Measurements from ENCODE around the gene RRP15. TPM values are rescaled to one million over a fixed set of nuclear protein-coding genes. Genes with fewer than 3 reads are reported as not detected.

The RRP15 gene
- total RNA-seq, 1 experiment from 2014 or later: 15.2 TPM

DNA sequence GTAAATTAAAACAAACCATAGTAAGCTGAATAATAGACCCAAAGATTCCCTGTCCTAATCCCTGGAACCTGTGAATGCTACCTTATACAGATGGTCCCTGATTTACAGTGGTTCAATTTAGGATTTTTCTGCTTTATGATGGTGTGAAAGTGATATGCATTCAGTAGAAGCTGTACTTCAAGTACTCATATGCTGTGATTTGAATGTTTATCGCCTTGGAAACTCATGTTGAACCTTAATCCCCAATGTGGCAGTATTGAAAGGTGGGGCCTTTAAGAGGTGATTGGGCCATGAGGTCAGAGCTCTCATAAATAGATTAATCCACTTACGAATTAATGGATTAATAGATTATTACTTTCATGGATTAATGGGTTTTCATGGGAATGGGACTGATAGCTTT, 10.6 kb upstream of the RRP15 start:
- Histone ChIP-seq H4K20me1 (ENCODE audit: insufficient read depth, low read depth, low read length) (no peaks in the 10 kb centered on the region), H2AFZ (ENCODE audit: low read length) (no peak overlapping the region), H3K4me2 (ENCODE audit: low read depth, low read length, poor library complexity, severe bottlenecking) (no peak overlapping the region), H3K9me2 (replicated peaks; ENCODE audit: insufficient read depth, low read length) (no peaks in the 10 kb centered on the region), H3K9me3 (ENCODE audit: low read length) (no peaks in the 10 kb centered on the region), H3K4me3 (ENCODE audit: low read length) (no peak overlapping the region), H3K9ac (ENCODE audit: low read length) (no peak overlapping the region), H3K4me1 (ENCODE audit: low read length) (no peaks in the 10 kb centered on the region), H3K79me2 (ENCODE audit: low read length) (no peaks in the 10 kb centered on the region), H3K27ac (ENCODE audit: low read length) (no peak overlapping the region), H3K27me3 (ENCODE audit: low read length) (no peaks in the 10 kb centered on the region), H3K36me3 (ENCODE audit: insufficient read depth, low read length) (no peaks in the 10 kb centered on the region)
- DNase-seq: no peak

DNA sequence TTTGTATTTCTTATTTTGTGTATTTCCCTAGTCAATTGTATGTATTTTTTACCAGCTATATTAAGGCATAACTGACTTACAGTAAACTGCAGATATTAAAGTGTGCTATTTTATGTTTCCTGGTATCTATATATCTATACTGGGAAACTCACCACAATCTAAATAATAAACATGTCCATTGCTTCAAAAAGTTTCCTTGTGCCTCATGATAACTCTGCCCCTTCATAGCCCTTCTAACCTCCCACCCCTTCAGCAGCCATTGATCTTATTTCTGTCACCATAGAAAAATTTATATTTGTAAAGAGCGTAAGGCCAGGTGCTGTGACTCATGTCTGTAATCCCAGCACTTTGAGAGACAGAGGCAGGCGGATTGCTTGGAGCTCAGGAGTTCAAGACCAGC, 9.3 kb upstream of the RRP15 start:
- Histone ChIP-seq H3K4me1 (ENCODE audit: low read length) (no peaks in the 10 kb centered on the region), H3K27me3 (ENCODE audit: low read length) (no peaks in the 10 kb centered on the region), H3K9me2 (replicated peaks; ENCODE audit: insufficient read depth, low read length) (no peaks in the 10 kb centered on the region), H4K20me1 (ENCODE audit: insufficient read depth, low read depth, low read length) (no peaks in the 10 kb centered on the region), H3K9me3 (ENCODE audit: low read length) (peaks cover 2% of the 10 kb centered on the region; the same call in 1 of the 2 replicates), H2AFZ (ENCODE audit: low read length) (no peak overlapping the region), H3K4me3 (ENCODE audit: low read length) (no peak overlapping the region), H3K4me2 (ENCODE audit: low read depth, low read length, poor library complexity, severe bottlenecking) (no peak overlapping the region), H3K36me3 (ENCODE audit: insufficient read depth, low read length) (no peaks in the 10 kb centered on the region), H3K79me2 (ENCODE audit: low read length) (no peaks in the 10 kb centered on the region), H3K27ac (ENCODE audit: low read length) (no peak overlapping the region), H3K9ac (ENCODE audit: low read length) (no peak overlapping the region)
- no peak for DNase-seq

DNA sequence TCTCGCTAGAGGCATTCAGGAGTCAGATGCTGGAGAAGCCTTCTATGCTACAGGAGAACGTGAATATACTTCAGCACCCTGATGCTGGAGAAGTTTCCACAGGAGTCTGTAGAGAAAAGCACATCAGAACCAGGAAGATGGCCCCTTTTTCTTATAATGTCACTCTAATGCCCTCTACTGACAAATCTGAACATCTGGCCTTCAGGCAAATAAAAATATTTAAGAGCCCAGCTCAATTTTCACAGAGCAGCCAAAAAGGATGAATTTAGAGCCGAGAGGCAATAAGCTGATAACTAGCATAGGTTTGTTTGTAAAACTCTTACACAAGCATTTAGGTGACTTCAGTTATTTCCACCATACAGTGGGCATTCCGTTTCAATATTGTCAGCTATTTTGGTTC, 3.8 kb upstream of the RRP15 start:
- Histone ChIP-seq H3K9ac (ENCODE audit: low read length) (no peak overlapping the region), H3K4me1 (ENCODE audit: low read length) (peaks cover 9% of the 10 kb centered on the region), H3K79me2 (ENCODE audit: low read length) (peaks cover 12% of the 10 kb centered on the region), H3K9me3 (ENCODE audit: low read length) (peaks cover 5% of the 10 kb centered on the region; the same call in 1 of the 2 replicates), H4K20me1 (ENCODE audit: insufficient read depth, low read depth, low read length) (no peaks in the 10 kb centered on the region), H3K9me2 (replicated peaks; ENCODE audit: insufficient read depth, low read length) (no peaks in the 10 kb centered on the region), H2AFZ (ENCODE audit: low read length) (no peak overlapping the region), H3K27ac (ENCODE audit: low read length) (no peak overlapping the region), H3K36me3 (ENCODE audit: insufficient read depth, low read length) (no peaks in the 10 kb centered on the region), H3K4me3 (ENCODE audit: low read length) (no peak overlapping the region), H3K4me2 (ENCODE audit: low read depth, low read length, poor library complexity, severe bottlenecking) (no peak overlapping the region), H3K27me3 (ENCODE audit: low read length) (no peaks in the 10 kb centered on the region)
- DNase-seq: no peak

DNA sequence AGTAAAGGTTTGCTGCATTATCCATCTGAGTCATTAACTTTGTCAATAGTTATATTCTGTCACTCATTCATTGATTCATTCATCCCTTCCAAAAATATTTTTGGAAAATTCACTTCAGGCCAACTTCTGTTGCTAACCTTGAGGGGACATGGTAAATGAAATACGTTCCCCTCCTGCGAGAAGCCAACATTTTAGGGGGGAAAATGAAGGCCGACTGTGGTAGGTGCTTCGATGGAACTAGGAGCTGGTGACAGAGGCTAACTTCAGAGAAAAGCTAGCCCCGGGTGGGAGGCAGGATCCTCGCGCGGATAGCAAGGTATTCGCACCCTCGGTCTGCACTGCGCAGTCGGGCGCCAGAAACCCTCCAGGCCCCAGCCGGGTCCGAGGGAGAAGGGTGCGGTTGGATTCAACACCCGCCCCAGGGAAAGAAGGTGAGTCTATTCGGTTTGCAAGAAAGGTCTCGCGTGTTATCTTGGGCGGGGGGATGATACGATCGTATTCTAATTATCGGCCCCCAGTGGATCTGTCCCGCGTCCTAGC, 646 bp upstream of the RRP15 start:
- Histone ChIP-seq H3K27me3 (ENCODE audit: low read length) (no peaks in the 10 kb centered on the region), H3K4me1 (ENCODE audit: low read length) (peaks cover 21% of the 10 kb centered on the region), H3K4me3 (ENCODE audit: low read length) (peak overlapping the region; percentile 83), H3K9me2 (replicated peaks; ENCODE audit: insufficient read depth, low read length) (no peaks in the 10 kb centered on the region), H4K20me1 (ENCODE audit: insufficient read depth, low read depth, low read length) (no peaks in the 10 kb centered on the region), H3K27ac (ENCODE audit: low read length) (no peak overlapping the region), H3K79me2 (ENCODE audit: low read length) (peaks cover 44% of the 10 kb centered on the region), H3K9ac (ENCODE audit: low read length) (peak overlapping the region; percentile 68), H3K4me2 (ENCODE audit: low read depth, low read length, poor library complexity, severe bottlenecking) (peak overlapping the region; percentile 83), H3K36me3 (ENCODE audit: insufficient read depth, low read length) (peaks cover 9% of the 10 kb centered on the region; the same call in 1 of the 2 replicates), H3K9me3 (ENCODE audit: low read length) (peaks cover 5% of the 10 kb centered on the region; the same call in 1 of the 2 replicates), H2AFZ (ENCODE audit: low read length) (peak overlapping the region; percentile 96)
- DNase-seq: no peak

DNA sequence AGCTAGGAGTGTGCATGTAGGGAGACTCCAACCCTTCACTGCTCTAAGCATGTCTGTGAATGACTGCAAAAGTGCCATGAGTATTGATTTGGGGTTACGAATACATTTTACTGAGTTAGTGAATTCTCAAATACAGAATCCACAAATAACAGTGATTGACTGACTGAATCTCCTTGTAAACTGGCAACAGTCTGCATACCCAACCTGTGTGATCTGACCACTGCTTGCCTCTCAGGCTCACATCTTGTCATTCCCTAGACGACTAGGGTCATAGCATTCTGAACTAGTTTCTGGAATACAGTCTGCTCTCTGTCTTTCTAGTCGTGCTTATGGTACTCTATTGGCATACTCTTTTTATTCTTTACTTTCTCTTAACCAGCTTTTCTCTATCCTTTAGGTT, 7.4 kb downstream of the RRP15 start:
- Histone ChIP-seq H3K36me3 (ENCODE audit: insufficient read depth, low read length) (peaks cover 22% of the 10 kb centered on the region; the same call in 1 of the 2 replicates), H2AFZ (ENCODE audit: low read length) (no peak overlapping the region), H3K27ac (ENCODE audit: low read length) (no peak overlapping the region)

DNA sequence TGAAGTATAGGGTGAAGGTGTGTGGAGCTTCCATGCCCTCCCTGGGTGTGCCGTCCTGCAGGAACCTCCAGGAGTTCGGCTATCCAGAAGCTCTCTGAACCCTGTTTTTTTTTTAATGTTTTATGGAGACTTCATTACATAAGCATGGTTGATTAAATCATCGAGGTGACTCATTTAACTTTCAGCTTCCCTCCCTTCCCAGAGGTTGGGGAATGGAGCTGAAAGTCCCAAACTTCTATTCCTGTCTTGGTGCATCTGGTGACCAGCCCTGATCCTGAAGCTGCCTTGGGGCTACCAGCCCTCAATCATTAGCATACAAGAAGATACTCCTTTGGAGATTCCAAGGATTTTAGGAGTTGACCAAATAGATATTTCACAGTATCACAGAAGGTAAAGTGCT, 9.5 kb downstream of the RRP15 start:
- peaks cover 16% of the 10 kb centered on the region; the same call in 1 of the 2 replicates for H3K36me3 ChIP-seq (ENCODE audit: insufficient read depth, low read length)
- H3K27ac ChIP-seq (ENCODE audit: low read length): no peak overlapping the region
- H3K9me3 ChIP-seq (ENCODE audit: low read length): no peaks in the 10 kb centered on the region
- H3K27me3 ChIP-seq (ENCODE audit: low read length): no peaks in the 10 kb centered on the region
- no peak overlapping the region for H3K4me2 ChIP-seq (ENCODE audit: low read depth, low read length, poor library complexity, severe bottlenecking)
- H2AFZ ChIP-seq (ENCODE audit: low read length): no peak overlapping the region
- no peaks in the 10 kb centered on the region for H3K9me2 ChIP-seq (replicated peaks; ENCODE audit: insufficient read depth, low read length)
- no peak for DNase-seq
- H3K9ac ChIP-seq (ENCODE audit: low read length): no peak overlapping the region
- H3K79me2 ChIP-seq (ENCODE audit: low read length): peaks cover 99% of the 10 kb centered on the region
- peaks cover 29% of the 10 kb centered on the region for H3K4me1 ChIP-seq (ENCODE audit: low read length)
- no peaks in the 10 kb centered on the region for H4K20me1 ChIP-seq (ENCODE audit: insufficient read depth, low read depth, low read length)
- no peak overlapping the region for H3K4me3 ChIP-seq (ENCODE audit: low read length)

More for the DNA sequence above, 7.4 kb downstream of the RRP15 start:
- H3K9me2 ChIP-seq (replicated peaks; ENCODE audit: insufficient read depth, low read length): no peaks in the 10 kb centered on the region
- no peak overlapping the region for H3K9ac ChIP-seq (ENCODE audit: low read length)
- no peaks in the 10 kb centered on the region for H4K20me1 ChIP-seq (ENCODE audit: insufficient read depth, low read depth, low read length)
- DNase-seq: no peak
- H3K4me3 ChIP-seq (ENCODE audit: low read length): no peak overlapping the region
- H3K79me2 ChIP-seq (ENCODE audit: low read length): peaks cover 99% of the 10 kb centered on the region
- H3K4me2 ChIP-seq (ENCODE audit: low read depth, low read length, poor library complexity, severe bottlenecking): no peak overlapping the region
- H3K27me3 ChIP-seq (ENCODE audit: low read length): no peaks in the 10 kb centered on the region
- H3K9me3 ChIP-seq (ENCODE audit: low read length): no peaks in the 10 kb centered on the region
- peaks cover 12% of the 10 kb centered on the region for H3K4me1 ChIP-seq (ENCODE audit: low read length)

DNA sequence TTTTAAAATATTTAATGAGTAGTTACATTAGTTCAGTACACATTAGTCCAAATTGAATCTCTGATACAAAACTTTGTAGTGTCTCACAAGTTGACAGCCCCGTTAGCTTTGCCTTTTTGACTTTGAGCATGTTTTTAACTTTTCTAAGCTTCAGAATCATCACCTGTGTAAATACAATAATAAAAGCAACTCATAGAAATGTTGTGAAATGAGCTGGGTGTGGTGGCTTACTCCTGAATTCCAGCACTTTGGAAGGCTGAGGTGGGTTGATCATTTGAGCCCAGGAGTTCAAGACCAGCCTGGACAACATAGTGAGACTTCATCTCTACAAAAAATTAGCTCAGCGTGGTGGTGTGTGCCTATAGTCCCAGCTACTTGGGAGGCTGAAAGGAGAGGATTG, 11.1 kb downstream of the RRP15 start:
- no peak for DNase-seq
- Histone ChIP-seq H3K4me1 (ENCODE audit: low read length) (peaks cover 42% of the 10 kb centered on the region), H3K4me3 (ENCODE audit: low read length) (no peak overlapping the region), H3K9me3 (ENCODE audit: low read length) (no peaks in the 10 kb centered on the region), H3K27me3 (ENCODE audit: low read length) (no peaks in the 10 kb centered on the region), H3K27ac (ENCODE audit: low read length) (no peak overlapping the region), H3K79me2 (ENCODE audit: low read length) (peaks cover 99% of the 10 kb centered on the region), H3K9me2 (replicated peaks; ENCODE audit: insufficient read depth, low read length) (no peaks in the 10 kb centered on the region), H3K4me2 (ENCODE audit: low read depth, low read length, poor library complexity, severe bottlenecking) (no peak overlapping the region), H3K36me3 (ENCODE audit: insufficient read depth, low read length) (peaks cover 16% of the 10 kb centered on the region; the same call in 1 of the 2 replicates), H3K9ac (ENCODE audit: low read length) (no peak overlapping the region), H4K20me1 (ENCODE audit: insufficient read depth, low read depth, low read length) (no peaks in the 10 kb centered on the region), H2AFZ (ENCODE audit: low read length) (no peak overlapping the region)

DNA sequence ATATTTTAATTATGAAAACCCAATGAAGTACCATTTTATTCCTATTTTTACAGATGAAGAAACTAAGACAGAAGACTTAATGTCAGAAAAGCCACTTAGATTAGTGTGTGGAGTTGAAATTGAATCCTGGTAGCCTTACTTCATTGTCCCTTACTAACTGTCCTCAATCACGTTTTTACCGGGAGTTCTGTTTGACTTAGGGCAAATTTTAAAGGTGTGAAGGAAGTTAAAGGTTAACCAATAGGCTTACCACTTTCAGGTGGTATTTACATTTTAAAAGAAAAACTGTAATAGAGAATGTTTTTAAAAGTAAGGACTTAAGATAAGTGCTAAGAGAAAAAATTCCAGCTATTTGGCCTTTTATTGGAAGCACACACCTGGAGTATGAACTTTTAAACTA, 12.4 kb downstream of the RRP15 start:
- no peaks in the 10 kb centered on the region for H3K9me2 ChIP-seq (replicated peaks; ENCODE audit: insufficient read depth, low read length)
- H3K9ac ChIP-seq (ENCODE audit: low read length): no peak overlapping the region
- no peak overlapping the region for H3K4me2 ChIP-seq (ENCODE audit: low read depth, low read length, poor library complexity, severe bottlenecking)
- no peaks in the 10 kb centered on the region for H3K27me3 ChIP-seq (ENCODE audit: low read length)
- H3K36me3 ChIP-seq (ENCODE audit: insufficient read depth, low read length): peaks cover 17% of the 10 kb centered on the region; the same call in 1 of the 2 replicates
- no peaks in the 10 kb centered on the region for H4K20me1 ChIP-seq (ENCODE audit: insufficient read depth, low read depth, low read length)
- no peak overlapping the region for H3K4me3 ChIP-seq (ENCODE audit: low read length)
- peaks cover 100% of the 10 kb centered on the region for H3K79me2 ChIP-seq (ENCODE audit: low read length)
- no peak overlapping the region for H3K27ac ChIP-seq (ENCODE audit: low read length)
- peaks cover 47% of the 10 kb centered on the region for H3K4me1 ChIP-seq (ENCODE audit: low read length)
- DNase-seq: no peak
- no peaks in the 10 kb centered on the region for H3K9me3 ChIP-seq (ENCODE audit: low read length)
- no peak overlapping the region for H2AFZ ChIP-seq (ENCODE audit: low read length)
